Right ventricle myocardium superior (tissue), 1 donor: ENCODE data around the gene LEFTY2. TPM values are rescaled to one million over a fixed set of nuclear protein-coding genes. Genes with fewer than 3 reads are reported as not detected.
"Not testable (repeated sequence)": the region's sequence is repeated elsewhere in the genome, so short reads cannot be mapped to it uniquely, and the experiment has no call there.

Experiments used
- ATAC-seq: fragments of 200-7000 bp; cut with Tn5 transposase; one replicate; pipeline ENCODE4 v1.9.1; 2020; ENCODE audit warnings: mild to moderate bottlenecking; ENCODE audit not compliant: poor library complexity
- DNase-seq: peaks from one replicate; pipeline ENCODE4 v3.0.0-alpha.2; 2020
- intact Hi-C: fragments of 100-400 bp; cut with DNase I; formaldehyde crosslinking; loops from one replicate; pipeline ENCODE4 v1.11.2; 2022
- microRNA-seq: library from miRNA; unstranded; fragments of <30 nt; microRNA quantifications from one replicate; pipeline ENCODE4 v1.2.0, GENCODE V29; 2020
- total RNA-seq: library from RNA; stranded (reverse); fragmentation: NEBNext Ultra II Directional; extraction: Animal tissue kit (Norgen Biotek cat#: 25700); gene quantifications from one replicate; pipeline ENCODE4 v1.2.1, GENCODE V29; 2021
- donor health status: DM: no; HTN: yes; CAD: no; lungs with severe emphysema.

The LEFTY2 gene
- total RNA-seq, 1 donor from 2014 or later: 0.24 TPM

GRCh38 chr1:225889743-225890142 is 51.3 kb downstream of the LEFTY2 start:
- DNase-seq (no peak), ATAC-seq (no peak)
- intact Hi-C loops: no loop called here

- intact Hi-C loops: no loop called here
- peak; percentile 47 for ATAC-seq
- no peak for DNase-seq
Observed at GRCh38 chr1:225888898-225889601, 52.0 kb downstream of the LEFTY2 start, which contains the start of gene LEFTY1. TSS of gene LEFTY1 (minus strand) at chr1:225889146. CDS start at chr1:225889066, 80 bp downstream.

- ATAC-seq (no peak), DNase-seq (peak; percentile 29)
- intact Hi-C loops: no loop called here
Observed at GRCh38 chr1:225888289-225888897, 52.6 kb downstream of the LEFTY2 start.

- intact Hi-C loops: not testable (repeated sequence)
- DNase-seq: peak; percentile 27
Observed at GRCh38 chr1:225887554-225888288, 53.3 kb downstream of the LEFTY2 start.

GRCh38 chr1:225887030-225887314 is 54.0 kb downstream of the LEFTY2 start:
- intact Hi-C loops: no loop called here

More at GRCh38 chr1:225887554-225888288, 53.3 kb downstream of the LEFTY2 start:
- not testable (repeated sequence) for ATAC-seq

More at GRCh38 chr1:225887030-225887314, 54.0 kb downstream of the LEFTY2 start:
- no peak for ATAC-seq
- DNase-seq: no peak

Small RNA genes lying within 50 kb of the gene (microRNA-seq; reads per million reads assigned to microRNA genes)
- gene MIR6741: not detected

Other genes starting within 250 kb of the LEFTY2 start
- 188 TPM for gene SRP9, start 163.4 kb downstream of the LEFTY2 start, total RNA-seq
- 68.6 TPM for gene EPHX1, start 131.1 kb downstream of the LEFTY2 start, total RNA-seq
- gene TMEM63A, start 58.8 kb downstream of the LEFTY2 start, total RNA-seq: 37.0 TPM
- 0.13 TPM for gene LEFTY1, start 52.1 kb downstream of the LEFTY2 start, total RNA-seq
- 60.3 TPM for gene PYCR2, start 17.0 kb downstream of the LEFTY2 start, total RNA-seq
- gene SDE2, start 58.1 kb upstream of the LEFTY2 start, total RNA-seq: 9.4 TPM
- gene H3-3A, start 121.5 kb upstream of the LEFTY2 start, total RNA-seq: 271 TPM
- 23.8 TPM for gene ACBD3, start 245.5 kb upstream of the LEFTY2 start, total RNA-seq